HEK293T (cell line): ENCODE results near the gene HEYL.

Experiments used
- CTCF ChIA-PET: fragments of 350-600 bp; formaldehyde crosslinking; extraction: SDS; loops from one replicate; lab custom pipeline; 2021; ENCODE audit warnings: antibody characterized with exemption, inconsistent platforms; lab: Yijun Ruan, JAX
- POLR2A ChIA-PET: fragments of 350-600 bp; formaldehyde crosslinking; extraction: SDS; loops from one replicate; lab custom pipeline; 2020; ENCODE audit warnings: antibody characterized with exemption, inconsistent platforms; lab: Yijun Ruan, JAX
- DNase-seq: peaks from one replicate; pipeline ENCODE4 v3.0.0; 2012; ENCODE audit warnings: mixed read lengths; ENCODE audit errors: extremely low spot score
- ARNT ChIP-seq: fragments of 450-650 bp; IDR thresholded peaks from 2 replicates; pipeline ENCODE4 v1.6.1; 2017; ENCODE audit warnings: mild to moderate bottlenecking
- BHLHE40 ChIP-seq: fragments of 450-650 bp; IDR thresholded peaks from 2 replicates; pipeline ENCODE4 v1.6.1; 2016; ENCODE audit warnings: mild to moderate bottlenecking, moderate library complexity, borderline replicate concordance
- CTBP1 ChIP-seq: fragments of 450-650 bp; IDR thresholded peaks from 2 replicates; pipeline ENCODE4 v1.6.1; 2016; ENCODE audit warnings: borderline replicate concordance
- ELF4 ChIP-seq: fragments of 450-650 bp; IDR thresholded peaks from 2 replicates; pipeline ENCODE4 v1.6.1; 2017; ENCODE audit warnings: antibody characterized with exemption
- FOXA1 ChIP-seq: fragments of 450-650 bp; IDR thresholded peaks from 2 replicates; pipeline ENCODE4 v1.6.1; 2016; ENCODE audit warnings: mild to moderate bottlenecking
- FOXK2 ChIP-seq: fragments of 450-650 bp; IDR thresholded peaks from 2 replicates; pipeline ENCODE4 v1.6.1; 2016; ENCODE audit warnings: mild to moderate bottlenecking
- FOXM1 ChIP-seq: fragments of 450-650 bp; IDR thresholded peaks from 2 replicates; pipeline ENCODE4 v1.6.1; 2017; ENCODE audit warnings: mild to moderate bottlenecking, borderline replicate concordance
- HDGF ChIP-seq: fragments of 450-650 bp; IDR thresholded peaks from 2 replicates; pipeline ENCODE4 v1.6.1; 2017; ENCODE audit warnings: antibody characterized with exemption, borderline replicate concordance
- L3MBTL2 ChIP-seq: fragments of 450-650 bp; conservative IDR thresholded peaks from 2 replicates; pipeline ENCODE4 v1.6.1; 2016; ENCODE audit warnings: mild to moderate bottlenecking
- LEF1 ChIP-seq: fragments of 450-650 bp; IDR thresholded peaks from 2 replicates; pipeline ENCODE4 v1.6.1; 2017; ENCODE audit warnings: mild to moderate bottlenecking, borderline replicate concordance
- NFRKB ChIP-seq: fragments of 450-650 bp; IDR thresholded peaks from 2 replicates; pipeline ENCODE4 v1.6.1; 2016; ENCODE audit warnings: mild to moderate bottlenecking, moderate library complexity
- SP1 ChIP-seq: fragments of 450-650 bp; IDR thresholded peaks from 2 replicates; pipeline ENCODE4 v1.6.1; 2017
- SUZ12 ChIP-seq: fragments of 450-650 bp; IDR thresholded peaks from 2 replicates; pipeline ENCODE4 v1.6.1; 2016; ENCODE audit warnings: mild to moderate bottlenecking
- TARDBP ChIP-seq: fragments of 450-650 bp; IDR thresholded peaks from 2 replicates; pipeline ENCODE4 v1.6.1; 2016
- ZNF384 ChIP-seq: fragments of 450-650 bp; IDR thresholded peaks from 2 replicates; pipeline ENCODE4 v1.6.1; 2016
- TF ChIP-seq, protein P1 (sequence below): fragments of 450-650 bp; IDR thresholded peaks from 2 replicates; pipeline ENCODE4 v1.6.1; 2016

The HEYL gene

DNA sequence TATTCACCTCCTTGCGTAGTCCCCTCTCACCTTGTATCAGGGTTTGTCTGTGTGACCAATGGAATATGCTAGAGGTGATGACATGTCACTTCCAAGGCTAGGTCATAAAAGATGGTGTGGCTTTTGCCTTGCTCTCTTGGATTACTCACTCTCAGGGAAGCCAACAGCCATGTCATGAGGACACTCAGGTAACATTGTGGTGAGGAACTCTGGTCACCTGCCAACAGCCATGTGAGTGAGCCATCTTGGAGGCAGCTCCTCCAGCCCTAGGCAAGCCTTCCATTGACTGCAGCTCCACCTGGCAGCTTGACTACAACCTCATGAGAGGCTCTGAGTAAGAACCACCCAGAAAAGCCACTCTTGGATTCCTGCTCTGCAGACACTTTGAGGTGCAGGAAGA lies 11.0 kb upstream of the HEYL start:
- CTCF ChIA-PET: no interaction called here
- TF ChIP-seq ELF4 (no peak), L3MBTL2 (no peak), TARDBP (no peak), SP1 (no peak), LEF1 (no peak)

DNA sequence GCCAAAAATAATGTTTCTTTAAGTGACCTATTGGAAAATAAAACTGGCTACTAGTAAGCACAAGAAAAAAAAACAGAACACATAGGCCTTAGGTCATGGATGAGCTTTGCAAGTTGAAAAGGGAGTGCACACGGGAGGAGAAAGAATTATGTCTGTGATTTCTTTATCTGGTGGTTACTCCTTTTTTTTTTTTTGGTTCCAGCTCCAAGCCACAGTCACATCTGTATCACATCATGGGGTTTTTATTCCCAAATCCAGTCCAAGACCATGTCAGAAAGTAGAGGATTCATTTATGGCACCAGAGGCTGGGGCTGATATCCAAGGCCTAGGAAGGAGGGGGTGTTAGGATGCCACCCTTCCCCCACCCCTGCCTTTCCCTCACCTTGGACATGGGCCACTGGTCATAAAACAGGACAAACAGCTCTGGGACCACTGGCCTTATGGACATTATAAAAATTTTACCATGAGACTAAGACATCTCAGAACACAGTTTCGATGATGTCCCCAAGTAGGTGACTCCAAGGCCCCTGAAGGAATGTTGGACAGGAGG lies 10.3 kb upstream of the HEYL start:
- no peak for DNase-seq
- no peak for TF ChIP-seq ZNF384
- no peak for TF ChIP-seq TARDBP
- ChIA-PET CTCF (interaction anchor here (1.2 kb wide), 1 partner anchor 43 kb away, joined by 3 read pairs; no protein-coding TSS in a partner anchor), POLR2A (interaction anchor here (1.5 kb wide), 1 partner anchor 8 kb away, joined by 4 read pairs; no protein-coding TSS in a partner anchor)

More for the DNA sequence above, 11.0 kb upstream of the HEYL start:
- POLR2A ChIA-PET: no interaction called here
- DNase-seq: no peak

DNA sequence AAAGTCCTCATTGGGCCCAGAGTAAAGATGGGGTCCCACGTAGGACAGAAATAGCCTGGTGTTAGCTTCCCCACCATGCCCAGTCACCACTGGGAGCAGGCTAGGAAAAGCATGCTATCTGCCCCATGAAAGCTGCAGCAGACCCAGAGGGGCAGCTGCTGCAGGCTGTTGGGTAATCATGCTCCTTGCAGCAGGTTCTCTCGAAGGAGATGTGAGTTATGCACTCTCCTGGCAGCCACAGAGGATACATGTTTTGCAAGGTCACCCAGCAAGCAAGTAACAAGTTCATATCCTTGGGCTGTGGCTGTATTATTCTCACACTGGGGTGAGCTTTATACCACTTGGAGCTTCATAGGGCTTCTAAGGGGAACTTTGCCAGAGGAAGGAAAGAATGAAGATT lies 9.1 kb upstream of the HEYL start:
- POLR2A ChIA-PET: interaction anchor here (1.0 to 1.5 kb wide), 2 partner anchors 9 to 10 kb away, joined by 3 to 4 read pairs; no protein-coding TSS in a partner anchor
- CTCF ChIA-PET: interaction anchor here (0.6 to 2.6 kb wide), 3 partner anchors 9 to 108 kb away, joined by 3 to 13 read pairs (median 5); no protein-coding TSS in a partner anchor
- no peak for TF ChIP-seq NFRKB
- DNase-seq: no peak

DNA sequence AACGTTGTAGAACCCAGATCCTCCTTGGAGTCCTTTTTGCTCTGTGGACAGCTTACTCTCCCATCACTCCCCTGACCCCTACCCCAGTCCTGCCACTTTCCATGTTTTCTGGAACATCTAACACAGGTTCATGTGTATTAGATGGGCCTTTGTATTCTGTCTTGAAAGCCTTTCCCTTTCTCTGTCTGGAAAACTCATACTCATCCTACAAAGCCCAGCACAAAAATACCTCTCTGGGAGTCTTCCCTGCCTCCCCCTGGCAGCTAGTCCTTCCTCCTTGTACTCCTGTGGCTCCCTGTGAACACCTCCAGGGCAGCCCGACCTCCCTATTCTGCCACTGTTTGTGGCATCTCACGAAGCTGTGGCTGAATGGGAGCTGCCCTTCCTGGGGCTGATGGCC lies 7.8 kb upstream of the HEYL start:
- POLR2A ChIA-PET: no interaction called here
- no peak for DNase-seq
- CTCF ChIA-PET: interaction anchor here (0.6 to 2.6 kb wide), 4 partner anchors 10 to 41 kb away, joined by 3 to 13 read pairs (median 4); no protein-coding TSS in a partner anchor
- no peak for TF ChIP-seq FOXM1
- TF ChIP-seq SUZ12: no peak
- no peak for TF ChIP-seq ARNT
- TF ChIP-seq L3MBTL2: no peak
- TF ChIP-seq, protein P1, sequence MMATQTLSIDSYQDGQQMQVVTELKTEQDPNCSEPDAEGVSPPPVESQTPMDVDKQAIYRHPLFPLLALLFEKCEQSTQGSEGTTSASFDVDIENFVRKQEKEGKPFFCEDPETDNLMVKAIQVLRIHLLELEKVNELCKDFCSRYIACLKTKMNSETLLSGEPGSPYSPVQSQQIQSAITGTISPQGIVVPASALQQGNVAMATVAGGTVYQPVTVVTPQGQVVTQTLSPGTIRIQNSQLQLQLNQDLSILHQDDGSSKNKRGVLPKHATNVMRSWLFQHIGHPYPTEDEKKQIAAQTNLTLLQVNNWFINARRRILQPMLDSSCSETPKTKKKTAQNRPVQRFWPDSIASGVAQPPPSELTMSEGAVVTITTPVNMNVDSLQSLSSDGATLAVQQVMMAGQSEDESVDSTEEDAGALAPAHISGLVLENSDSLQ: no peak
- no peak for TF ChIP-seq NFRKB
- TF ChIP-seq HDGF: no peak
- TF ChIP-seq FOXA1: no peak
- TF ChIP-seq BHLHE40: no peak
- TF ChIP-seq SP1: no peak
- no peak for TF ChIP-seq LEF1
- no peak for TF ChIP-seq TARDBP
- TF ChIP-seq CTBP1: no peak
- no peak for TF ChIP-seq ZNF384

DNA sequence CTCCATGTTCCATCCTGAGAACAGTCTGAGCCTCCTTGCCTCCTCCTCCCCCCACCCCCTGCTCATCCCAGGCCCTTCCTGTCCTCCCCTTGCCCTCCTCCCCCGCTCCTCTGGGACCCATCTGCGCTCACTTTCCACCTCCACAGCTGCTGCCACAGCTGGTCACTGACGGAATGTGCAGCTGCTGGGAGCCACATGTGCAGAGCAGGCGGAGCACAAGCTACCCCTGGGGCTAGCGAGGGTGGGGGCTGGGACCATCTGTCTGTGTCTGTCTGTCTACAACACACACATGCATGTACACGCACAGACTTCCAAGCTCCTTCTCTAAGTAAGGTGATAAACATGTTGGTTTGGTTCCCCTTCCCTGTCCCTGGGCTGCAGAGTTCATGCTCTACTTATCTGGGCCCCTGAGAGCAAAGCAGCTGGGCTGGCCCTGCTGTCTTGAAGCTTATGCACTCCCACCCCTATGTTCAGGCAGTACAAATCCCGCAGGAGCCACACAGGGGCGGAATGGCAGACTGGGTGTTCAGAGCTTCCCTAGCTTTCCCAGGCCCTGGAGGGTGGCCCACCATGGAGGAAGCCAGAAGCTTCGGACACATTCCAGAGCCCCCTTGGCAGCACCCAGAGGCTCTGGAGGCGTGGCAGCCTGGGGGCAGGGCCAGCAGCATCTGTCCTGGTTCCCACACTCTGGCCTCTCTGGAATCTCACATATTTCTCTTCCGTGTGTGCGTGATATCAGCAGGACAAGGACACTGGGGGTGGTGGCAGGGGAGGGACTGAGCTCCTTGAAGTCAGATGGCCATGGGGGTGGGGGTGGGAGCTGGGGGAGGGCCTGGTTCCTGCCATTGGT lies 7.0 kb upstream of the HEYL start:
- ChIA-PET CTCF (interaction anchor here (0.6 to 2.6 kb wide), 5 partner anchors 11 to 157 kb away, joined by 3 to 13 read pairs (median 3); no protein-coding TSS in a partner anchor), POLR2A (no interaction called here)
- TF ChIP-seq SUZ12 (no peak), FOXK2 (no peak), ARNT (no peak), NFRKB (no peak), CTBP1 (no peak), BHLHE40 (no peak), FOXM1 (no peak), HDGF (no peak), L3MBTL2 (no peak), ZNF384 (no peak), FOXA1 (no peak), SP1 (no peak), ELF4 (no peak), TARDBP (no peak), LEF1 (no peak)
- TF ChIP-seq, protein P1: no peak
- DNase-seq: no peak

DNA sequence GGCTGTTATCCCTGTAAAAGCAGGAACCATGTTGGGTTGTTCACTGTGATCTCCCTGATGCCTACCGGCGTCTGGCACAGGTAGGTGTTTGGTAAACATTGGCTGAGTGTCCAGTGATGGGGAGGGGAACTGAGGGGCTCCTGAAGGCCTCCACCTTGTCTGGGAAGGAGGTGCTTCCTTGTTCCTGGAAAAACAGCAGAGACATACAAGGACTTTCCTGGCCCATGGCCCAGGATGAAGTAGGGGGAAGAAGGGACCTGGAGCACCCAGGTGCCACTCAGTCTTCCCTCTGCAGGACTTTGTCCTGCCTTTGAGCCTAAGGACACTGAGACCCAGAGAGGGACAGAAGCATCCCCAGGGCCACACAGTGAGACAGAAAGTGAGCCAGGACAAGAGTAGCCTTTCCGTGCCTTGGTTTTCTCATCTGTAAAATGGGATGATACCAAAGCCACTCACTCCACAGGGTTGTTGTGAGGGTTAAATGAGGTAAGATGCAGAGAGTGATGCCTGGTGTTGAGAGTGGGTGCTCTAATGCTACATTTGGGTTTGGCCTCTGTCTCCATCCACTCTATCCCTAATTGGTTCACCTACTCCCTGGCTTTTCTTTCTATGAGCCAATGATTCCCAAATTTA lies 6.1 kb upstream of the HEYL start:
- no peak for DNase-seq
- TF ChIP-seq ZNF384 (no peak), ARNT (no peak), FOXA1 (no peak), SUZ12 (no peak), SP1 (no peak), TARDBP (no peak), NFRKB (no peak), L3MBTL2 (no peak), FOXM1 (no peak)
- ChIA-PET CTCF (interaction anchor here (2.6 kb wide), 1 partner anchor 39 kb away, joined by 13 read pairs; no protein-coding TSS in a partner anchor), POLR2A (no interaction called here)
